ENCODE data around the gene FGF12. TPM values are rescaled to one million over a fixed set of nuclear protein-coding genes. Genes with fewer than 3 reads are reported as not detected.

FGF12 gene
- total RNA-seq, 4 donors from 2014 or later = 0.54 to 6.3 (median 3.9) TPM

GRCh38 chr3:192128922-192129321 is 598.4 kb downstream of the FGF12 start:
- TF ChIP-seq, protein P1, sequence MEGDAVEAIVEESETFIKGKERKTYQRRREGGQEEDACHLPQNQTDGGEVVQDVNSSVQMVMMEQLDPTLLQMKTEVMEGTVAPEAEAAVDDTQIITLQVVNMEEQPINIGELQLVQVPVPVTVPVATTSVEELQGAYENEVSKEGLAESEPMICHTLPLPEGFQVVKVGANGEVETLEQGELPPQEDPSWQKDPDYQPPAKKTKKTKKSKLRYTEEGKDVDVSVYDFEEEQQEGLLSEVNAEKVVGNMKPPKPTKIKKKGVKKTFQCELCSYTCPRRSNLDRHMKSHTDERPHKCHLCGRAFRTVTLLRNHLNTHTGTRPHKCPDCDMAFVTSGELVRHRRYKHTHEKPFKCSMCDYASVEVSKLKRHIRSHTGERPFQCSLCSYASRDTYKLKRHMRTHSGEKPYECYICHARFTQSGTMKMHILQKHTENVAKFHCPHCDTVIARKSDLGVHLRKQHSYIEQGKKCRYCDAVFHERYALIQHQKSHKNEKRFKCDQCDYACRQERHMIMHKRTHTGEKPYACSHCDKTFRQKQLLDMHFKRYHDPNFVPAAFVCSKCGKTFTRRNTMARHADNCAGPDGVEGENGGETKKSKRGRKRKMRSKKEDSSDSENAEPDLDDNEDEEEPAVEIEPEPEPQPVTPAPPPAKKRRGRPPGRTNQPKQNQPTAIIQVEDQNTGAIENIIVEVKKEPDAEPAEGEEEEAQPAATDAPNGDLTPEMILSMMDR (IDR thresholded peaks at IDR 0.05) = no peak
- TF ChIP-seq POLR2A (IDR thresholded peaks at IDR 0.05) = no peak
- H3K4me3 ChIP-seq (replicated peaks in 1 of 3) = no peak overlapping the region
- no peaks in the 10 kb centered on the region for H3K36me3 ChIP-seq
- no peak overlapping the region for H3K27ac ChIP-seq
- 62 to 66% methylated on average over 4 of the region's 4 CpGs for WGBS, 2 donors
- no peak for DNase-seq
- no peaks in the 10 kb centered on the region for H3K4me1 ChIP-seq
- no peaks in the 10 kb centered on the region for H3K27me3 ChIP-seq
- intact Hi-C loops (cut with DNase I) = no loop called here
- H3K9me3 ChIP-seq = no peaks in the 10 kb centered on the region

GRCh38 chr3:192128060-192128459 is 599.3 kb downstream of the FGF12 start:
- no peaks in the 10 kb centered on the region for H3K9me3 ChIP-seq
- 75 to 87% methylated on average over 4 of the region's 4 CpGs for WGBS, 2 donors

DNA sequence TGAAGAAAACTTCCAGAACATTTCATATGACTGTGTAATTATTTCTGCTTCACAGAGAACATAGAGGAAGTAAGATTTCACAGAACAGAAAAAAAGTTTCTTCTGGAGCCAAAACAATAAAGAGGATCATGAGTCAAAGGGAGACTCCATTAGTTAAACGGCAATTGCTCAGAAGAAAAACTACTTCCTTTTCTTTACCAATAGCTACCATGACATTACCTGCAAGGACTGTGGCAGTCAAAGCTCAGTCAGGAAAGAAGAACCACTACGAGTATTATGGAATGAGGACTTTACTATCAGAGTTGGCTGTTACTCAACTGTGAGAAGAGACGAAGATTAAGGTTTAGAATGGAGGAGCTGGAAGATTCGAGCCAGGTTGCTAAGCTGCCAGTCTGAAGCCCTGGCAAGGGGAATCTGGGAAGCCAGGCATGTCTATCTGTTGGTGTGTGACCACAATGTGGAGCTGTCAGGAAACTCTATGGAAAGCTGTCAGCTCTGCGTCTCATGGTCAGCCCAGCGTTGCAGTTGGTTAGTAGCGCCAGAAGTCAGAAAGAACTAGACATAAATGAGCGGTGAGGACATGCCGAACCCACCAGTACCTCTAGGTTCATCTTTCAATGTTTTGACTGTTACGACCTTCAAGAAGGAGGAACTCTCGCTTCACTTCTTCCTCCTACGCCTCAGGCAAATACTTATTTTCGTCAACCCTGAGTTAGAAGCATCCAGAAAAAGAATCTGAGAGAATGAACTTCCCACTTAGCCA is 604.3 kb downstream of the FGF12 start:
- TF ChIP-seq POLR2A (IDR thresholded peaks at IDR 0.05) = no peak
- TF ChIP-seq, protein P1 (IDR thresholded peaks at IDR 0.05) = no peak
- intact Hi-C loops (cut with DNase I) = no loop called here
- Histone ChIP-seq H3K36me3 (no peaks in the 10 kb centered on the region), H3K27me3 (no peaks in the 10 kb centered on the region), H3K4me3 (replicated peaks in 1 of 3) (no peak overlapping the region), H3K4me1 (no peaks in the 10 kb centered on the region), H3K9me3 (no peaks in the 10 kb centered on the region), H3K27ac (no peak overlapping the region)
- WGBS, 2 donors = 86 to 91% methylated on average over 13 of the region's 13 CpGs
- no peak for DNase-seq

More at GRCh38 chr3:192128060-192128459, 599.3 kb downstream of the FGF12 start:
- no peaks in the 10 kb centered on the region for H3K4me1 ChIP-seq
- DNase-seq = no peak
- no peaks in the 10 kb centered on the region for H3K27me3 ChIP-seq
- no peak overlapping the region for H3K27ac ChIP-seq
- no peaks in the 10 kb centered on the region for H3K36me3 ChIP-seq
- H3K4me3 ChIP-seq (replicated peaks in 1 of 3) = no peak overlapping the region
- TF ChIP-seq, protein P1 (IDR thresholded peaks at IDR 0.05) = no peak
- intact Hi-C loops (cut with DNase I) = no loop called here

- no peak overlapping the region for H3K4me3 ChIP-seq (replicated peaks in 1 of 3)
- H3K9me3 ChIP-seq = no peaks in the 10 kb centered on the region
- DNase-seq = no peak
- no peaks in the 10 kb centered on the region for H3K36me3 ChIP-seq
- H3K27ac ChIP-seq = no peak overlapping the region
- intact Hi-C loops (cut with DNase I) = no loop called here
- no peaks in the 10 kb centered on the region for H3K27me3 ChIP-seq
- TF ChIP-seq, protein P1 (IDR thresholded peaks at IDR 0.05) = no peak
- no peak for TF ChIP-seq POLR2A (IDR thresholded peaks at IDR 0.05)
- WGBS, 2 donors = 84 to 91% methylated on average over 3 of the region's 3 CpGs
- no peaks in the 10 kb centered on the region for H3K4me1 ChIP-seq
Observed at GRCh38 chr3:192121923-192122322, 605.4 kb downstream of the FGF12 start.

DNA sequence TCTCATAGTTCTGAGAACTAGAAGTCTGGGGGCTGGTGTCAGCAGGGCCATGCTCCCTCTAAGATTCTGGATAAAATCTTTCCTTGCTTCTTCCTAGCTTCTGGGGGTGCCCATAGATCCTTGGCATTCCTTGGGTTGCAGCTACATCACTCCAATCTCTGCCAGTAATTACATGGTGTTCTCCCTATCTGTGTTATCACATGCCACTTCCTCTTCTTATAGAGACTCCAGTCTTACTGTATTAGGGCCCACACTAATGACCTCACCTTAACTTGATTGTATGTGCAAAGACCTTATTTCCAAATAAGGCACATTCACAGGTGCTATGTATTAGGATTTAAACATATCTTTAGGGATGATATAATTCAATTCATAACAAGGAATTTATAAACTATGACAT is 618.5 kb downstream of the FGF12 start:
- intact Hi-C loops (cut with DNase I) = no loop called here
- Histone ChIP-seq H3K4me3 (replicated peaks in 1 of 3) (no peak overlapping the region), H3K36me3 (no peaks in the 10 kb centered on the region), H3K4me1 (no peaks in the 10 kb centered on the region), H3K9me3 (no peaks in the 10 kb centered on the region), H3K27ac (no peak overlapping the region), H3K27me3 (no peaks in the 10 kb centered on the region)
- no peak for TF ChIP-seq POLR2A (IDR thresholded peaks at IDR 0.05)
- TF ChIP-seq, protein P1 (IDR thresholded peaks at IDR 0.05) = no peak
- no peak for DNase-seq
